Endothelial cell of umbilical vein (primary cell): Measurements from ENCODE around the gene C17orf114.
A peak's percentile ranks its signal among the peaks of the same experiment; 100 is the strongest.

Source experiments
- BruUV-seq: library from RNA; stranded (reverse); fragments of 400-500 nt; replicated peaks from 2 replicates; lab custom pipeline; 2021; lab: Mats Ljungman, UMichigan
- CTCF ChIA-PET: fragments of 300-600, 350-600 bp; sonication (Branson Sonifier 250); formaldehyde crosslinking; loops from one replicate; lab custom pipeline; 2021; ENCODE audit warnings: antibody characterized with exemption, inconsistent platforms; lab: Charles Lee
- POLR2A ChIA-PET: fragments of 300-600, 350-600 bp; sonication (Branson Sonifier 250); formaldehyde crosslinking; loops from one replicate; lab custom pipeline; 2021; ENCODE audit warnings: antibody characterized with exemption, inconsistent platforms; lab: Charles Lee
- DNase-seq: peaks from one replicate; pipeline ENCODE4 v3.0.0-alpha.2; 2011; ENCODE audit warnings: low read depth, low spot score
- FAIRE-seq: peaks from 2 replicates; lab custom pipeline; 2011; peaks lifted over from hg19 to GRCh38; lab: Jason Lieb, UNC
- H2AFZ ChIP-seq: 2 replicates; pipeline ENCODE4 v1.6.0; 2012; ENCODE audit warnings: low read depth, low read length, control low read depth, inconsistent platforms
- H3K27ac ChIP-seq: 2 replicates; pipeline ENCODE4 v1.5.1; 2011; ENCODE audit warnings: low read depth, mild to moderate bottlenecking, control low read depth, low read length, moderate library complexity; ENCODE audit not compliant: insufficient read depth
- H3K27me3 ChIP-seq, 2 experiments: 2 replicates each; pipeline versions ENCODE4 v1.6.0 to v1.6.1; 2011; ENCODE audit warnings: low read length in 2 of 2, mixed read lengths in 1 of 2; ENCODE audit not compliant: control insufficient read depth in 2 of 2, insufficient read depth in 2 of 2
- H3K36me3 ChIP-seq, 2 experiments: 2 replicates in 1 of 2; 3 replicates in 1 of 2; pipeline ENCODE4 v1.5.1; 2011; ENCODE audit warnings: low read length in 2 of 2, mild to moderate bottlenecking in 1 of 2, moderate library complexity in 1 of 2; ENCODE audit not compliant: control insufficient read depth in 2 of 2, insufficient read depth in 2 of 2; ENCODE audit errors: extremely low read depth in 1 of 2
- H3K4me1 ChIP-seq: 3 replicates; pipeline ENCODE4 v1.5.1; 2011; ENCODE audit warnings: mild to moderate bottlenecking, low read length; ENCODE audit not compliant: control insufficient read depth, insufficient read depth; ENCODE audit errors: extremely low read depth
- H3K4me2 ChIP-seq: 2 replicates; pipeline ENCODE4 v1.6.1; 2011; ENCODE audit warnings: low read length, control low read depth, mixed read lengths; ENCODE audit not compliant: insufficient read depth
- H3K4me3 ChIP-seq, 3 experiments: fragments of 200-600 bp in 1 of 3; sonication (generic), shearing (Covaris generic) in 1 of 3; replicated peaks in 1 of 3; 2 replicates each; pipeline ENCODE4 v1.5.1; 2011 to 2016; ENCODE audit warnings: control low read depth in 3 of 3, low read length in 3 of 3, mild to moderate bottlenecking in 2 of 3, inconsistent platforms in 1 of 3, low read depth in 1 of 3, moderate library complexity in 1 of 3; ENCODE audit not compliant: insufficient read depth in 1 of 3
- H3K79me2 ChIP-seq: 2 replicates; pipeline ENCODE4 v1.6.0; 2012; ENCODE audit warnings: low read length, inconsistent platforms; ENCODE audit not compliant: control insufficient read depth, insufficient read depth
- H3K9ac ChIP-seq: replicated peaks from 2 replicates; pipeline ENCODE3; 2011; ENCODE audit warnings: low read length, control low read depth; ENCODE audit not compliant: insufficient read depth; ENCODE audit errors: extremely low read depth
- H3K9me1 ChIP-seq: replicated peaks from 3 replicates; pipeline ENCODE4 v1.6.0; 2011; ENCODE audit warnings: mild to moderate bottlenecking, low read length; ENCODE audit not compliant: control insufficient read depth, insufficient read depth; ENCODE audit errors: extremely low read depth
- H3K9me3 ChIP-seq: replicated peaks from 2 replicates; pipeline ENCODE4 v1.5.1; 2012; ENCODE audit warnings: low read length, inconsistent platforms; ENCODE audit not compliant: control insufficient read depth, insufficient read depth
- H4K20me1 ChIP-seq: replicated peaks from 2 replicates; pipeline ENCODE3; 2011; ENCODE audit warnings: mild to moderate bottlenecking, low read length; ENCODE audit not compliant: control insufficient read depth, insufficient read depth; ENCODE audit errors: extremely low read depth
- EZH2 ChIP-seq: IDR thresholded peaks from 2 replicates; pipeline ENCODE4 v1.6.1; 2012; ENCODE audit warnings: borderline replicate concordance, low read depth, mild to moderate bottlenecking, moderate library complexity, low read length, inconsistent platforms; ENCODE audit not compliant: severe bottlenecking
- FOS ChIP-seq: IDR thresholded peaks from 2 replicates; pipeline ENCODE4 v1.6.1; 2011; ENCODE audit warnings: mild to moderate bottlenecking, low read length, moderate library complexity, borderline replicate concordance; ENCODE audit not compliant: insufficient read depth
- GATA2 ChIP-seq: IDR thresholded peaks from 2 replicates; pipeline ENCODE4 v1.7.0; 2011; ENCODE audit warnings: low read depth, mild to moderate bottlenecking, moderate library complexity, mixed read lengths, low read length; ENCODE audit not compliant: insufficient read length, insufficient read depth
- JUN ChIP-seq: IDR thresholded peaks from 2 replicates; pipeline ENCODE4 v1.6.1; 2011; ENCODE audit warnings: borderline replicate concordance, low read depth; ENCODE audit not compliant: insufficient read length, insufficient read depth
- MAX ChIP-seq: IDR thresholded peaks from 2 replicates; pipeline ENCODE4 v1.6.1; 2011; ENCODE audit not compliant: insufficient read depth, insufficient read length
- MYC ChIP-seq: IDR thresholded peaks from one replicate; pipeline ENCODE4 v1.6.1; 2011; ENCODE audit warnings: mild to moderate bottlenecking, low read depth, low read length
- POLR2A ChIP-seq: IDR thresholded peaks from 2 replicates; pipeline ENCODE4 v1.6.1; 2012; ENCODE audit warnings: low read depth, mild to moderate bottlenecking, control low read depth, low read length
- POLR2AphosphoS5 ChIP-seq: IDR thresholded peaks from 2 replicates; pipeline ENCODE4 v1.6.1; 2012; ENCODE audit warnings: low read depth, mild to moderate bottlenecking, control low read depth, low read length, moderate library complexity; ENCODE audit not compliant: insufficient read depth
- dilution Hi-C: fragments of 300-500 bp; cut with MboI; formaldehyde crosslinking; loops from one replicate; pipeline ENCODE4 v1.15.0; 2019; ENCODE audit warnings: low sequenced_read_pairs; ENCODE audit not compliant: extremely low pct_ligation_motif_present
- intact Hi-C: fragments of 100-400 bp; cut with micrococcal nuclease; formaldehyde crosslinking; loops from one replicate; pipeline ENCODE4 v1.10.0; 2022
- TF ChIP-seq, protein P1 (sequence below), 2 donors: IDR thresholded peaks; 1 replicate in 1 of 2; 2 replicates in 1 of 2; pipeline ENCODE4 v1.5.1; 2011; ENCODE audit warnings: low read length in 2 of 2, mild to moderate bottlenecking in 2 of 2, moderate library complexity in 2 of 2, control low read depth in 1 of 2, inconsistent platforms in 1 of 2, low read depth in 1 of 2; ENCODE audit not compliant: insufficient read depth in 1 of 2; ENCODE audit errors: extremely low read depth in 1 of 2

C17orf114 gene

GRCh38 chr17:4796552-4796920, 5.6 kb downstream of the C17orf114 start:
- peak; percentile 79 for FAIRE-seq
- H3K36me3 ChIP-seq = peaks cover 7 to 15% of the 10 kb centered on the region in 2 experiments
- H3K27ac ChIP-seq = peak overlapping the region; percentile 58
- dilution Hi-C loops = no loop called here
- ChIA-PET POLR2A (interaction anchor here (1.0 to 1.4 kb wide), 3 partner anchors 10 to 93 kb away, joined by 3 to 5 read pairs (median 5); partner anchors contain the start of gene PLD2), CTCF (interaction anchor here (0.6 to 2.0 kb wide), 13 partner anchors 9 to 230 kb away, joined by 3 to 6 read pairs (median 3); partner anchors contain the start of genes ARRB2, CHRNE and PLD2)
- no peaks in the 10 kb centered on the region for H3K27me3 ChIP-seq
- DNase-seq = peak; percentile 56
- BruUV-seq = no TSS peak
- H4K20me1 ChIP-seq = no peaks in the 10 kb centered on the region
- peak overlapping the region; percentile 87 for H3K9ac ChIP-seq
- H3K79me2 ChIP-seq = peaks cover 13% of the 10 kb centered on the region
- TF ChIP-seq, protein P1, sequence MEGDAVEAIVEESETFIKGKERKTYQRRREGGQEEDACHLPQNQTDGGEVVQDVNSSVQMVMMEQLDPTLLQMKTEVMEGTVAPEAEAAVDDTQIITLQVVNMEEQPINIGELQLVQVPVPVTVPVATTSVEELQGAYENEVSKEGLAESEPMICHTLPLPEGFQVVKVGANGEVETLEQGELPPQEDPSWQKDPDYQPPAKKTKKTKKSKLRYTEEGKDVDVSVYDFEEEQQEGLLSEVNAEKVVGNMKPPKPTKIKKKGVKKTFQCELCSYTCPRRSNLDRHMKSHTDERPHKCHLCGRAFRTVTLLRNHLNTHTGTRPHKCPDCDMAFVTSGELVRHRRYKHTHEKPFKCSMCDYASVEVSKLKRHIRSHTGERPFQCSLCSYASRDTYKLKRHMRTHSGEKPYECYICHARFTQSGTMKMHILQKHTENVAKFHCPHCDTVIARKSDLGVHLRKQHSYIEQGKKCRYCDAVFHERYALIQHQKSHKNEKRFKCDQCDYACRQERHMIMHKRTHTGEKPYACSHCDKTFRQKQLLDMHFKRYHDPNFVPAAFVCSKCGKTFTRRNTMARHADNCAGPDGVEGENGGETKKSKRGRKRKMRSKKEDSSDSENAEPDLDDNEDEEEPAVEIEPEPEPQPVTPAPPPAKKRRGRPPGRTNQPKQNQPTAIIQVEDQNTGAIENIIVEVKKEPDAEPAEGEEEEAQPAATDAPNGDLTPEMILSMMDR (IDR thresholded peaks at IDR 0.05; ENCODE audit: extremely low read depth in 1 of 2, insufficient read depth in 1 of 2, low read depth in 1 of 2, low read length in 2 of 2) = no peak
- TF ChIP-seq MAX (no peak), EZH2 (no peak), JUN (no peak), MYC (no peak), GATA2 (no peak), FOS (no peak), POLR2AphosphoS5 (no peak), POLR2A (no peak)
- H3K9me3 ChIP-seq = no peaks in the 10 kb centered on the region
- peak overlapping the region; percentile 71 for H2AFZ ChIP-seq
- H3K4me1 ChIP-seq = peaks cover 2% of the 10 kb centered on the region
- peak overlapping the region; percentile 49 for H3K4me2 ChIP-seq
- H3K9me1 ChIP-seq = no peaks in the 10 kb centered on the region
- intact Hi-C loops = loop anchor here (1.0 to 2.0 kb wide), 2 partner anchors 11 to 62 kb away; partner anchors contain the start of gene PLD2
- peak overlapping the region; percentile 75 to 96 (median 95) for H3K4me3 ChIP-seq
